ENCODE results near the gene FBXW10B.
"Not testable (repeated sequence)": the region's sequence is repeated elsewhere in the genome, so short reads cannot be mapped to it uniquely, and the experiment has no call there.

DNA sequence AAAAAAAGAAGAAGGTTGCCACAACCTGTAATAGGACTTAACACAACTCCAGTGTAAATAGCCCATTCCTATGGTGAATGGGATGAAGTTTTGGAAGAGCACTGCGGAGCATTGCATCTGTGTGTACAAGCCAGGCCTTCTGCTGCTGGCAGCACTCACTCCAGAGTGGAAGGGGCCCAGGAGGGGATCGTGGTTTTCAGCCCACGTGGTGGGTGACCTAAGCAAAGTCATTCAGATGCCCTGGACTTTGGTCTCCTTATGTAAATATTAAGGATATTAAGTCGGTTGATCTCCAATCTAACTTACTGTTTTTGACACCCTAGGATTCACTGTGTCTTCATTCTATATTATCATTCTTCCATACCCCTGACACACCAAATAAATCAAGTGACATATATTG lies 2.7 kb downstream of the FBXW10B start:
- TF ChIP-seq, protein P1, sequence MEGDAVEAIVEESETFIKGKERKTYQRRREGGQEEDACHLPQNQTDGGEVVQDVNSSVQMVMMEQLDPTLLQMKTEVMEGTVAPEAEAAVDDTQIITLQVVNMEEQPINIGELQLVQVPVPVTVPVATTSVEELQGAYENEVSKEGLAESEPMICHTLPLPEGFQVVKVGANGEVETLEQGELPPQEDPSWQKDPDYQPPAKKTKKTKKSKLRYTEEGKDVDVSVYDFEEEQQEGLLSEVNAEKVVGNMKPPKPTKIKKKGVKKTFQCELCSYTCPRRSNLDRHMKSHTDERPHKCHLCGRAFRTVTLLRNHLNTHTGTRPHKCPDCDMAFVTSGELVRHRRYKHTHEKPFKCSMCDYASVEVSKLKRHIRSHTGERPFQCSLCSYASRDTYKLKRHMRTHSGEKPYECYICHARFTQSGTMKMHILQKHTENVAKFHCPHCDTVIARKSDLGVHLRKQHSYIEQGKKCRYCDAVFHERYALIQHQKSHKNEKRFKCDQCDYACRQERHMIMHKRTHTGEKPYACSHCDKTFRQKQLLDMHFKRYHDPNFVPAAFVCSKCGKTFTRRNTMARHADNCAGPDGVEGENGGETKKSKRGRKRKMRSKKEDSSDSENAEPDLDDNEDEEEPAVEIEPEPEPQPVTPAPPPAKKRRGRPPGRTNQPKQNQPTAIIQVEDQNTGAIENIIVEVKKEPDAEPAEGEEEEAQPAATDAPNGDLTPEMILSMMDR (IDR thresholded peaks at IDR 0.05), result not testable (repeated sequence)
- TF ChIP-seq POLR2A (IDR thresholded peaks at IDR 0.05), result not testable (repeated sequence)

All from heart left ventricle (tissue), 13 donors.